ENCODE measurements around the gene ARL8A.
"Not testable (repeated sequence)": the region's sequence is repeated elsewhere in the genome, so short reads cannot be mapped to it uniquely, and the experiment has no call there.

Gene ARL8A

GRCh38 chr1:202173993-202174392 is 29.5 kb upstream of the ARL8A start:
- no peak for DNase-seq (ENCODE audit: low read depth)

GRCh38 chr1:202172015-202172355 is 27.4 kb upstream of the ARL8A start:
- no peak for DNase-seq (ENCODE audit: low read depth)

- no peak for DNase-seq (ENCODE audit: low read depth)
Measured at GRCh38 chr1:202171292-202172014, 26.9 kb upstream of the ARL8A start.

GRCh38 chr1:202170726-202171125 is 26.2 kb upstream of the ARL8A start:
- no peak for DNase-seq (ENCODE audit: low read depth)

GRCh38 chr1:202168861-202169260 is 24.3 kb upstream of the ARL8A start:
- DNase-seq (ENCODE audit: low read depth): no peak

- DNase-seq (ENCODE audit: low read depth): no peak
Measured at GRCh38 chr1:202167708-202168415, 23.3 kb upstream of the ARL8A start.

GRCh38 chr1:202167054-202167453 is 22.5 kb upstream of the ARL8A start:
- not testable (repeated sequence) for DNase-seq (ENCODE audit: low read depth)

- no peak for DNase-seq (ENCODE audit: low read depth)
Measured at GRCh38 chr1:202165942-202166843, 21.7 kb upstream of the ARL8A start.

GRCh38 chr1:202165267-202165941 is 20.9 kb upstream of the ARL8A start:
- no peak for DNase-seq (ENCODE audit: low read depth)

- no peak for DNase-seq (ENCODE audit: low read depth)
Measured at GRCh38 chr1:202164271-202165037, 19.9 kb upstream of the ARL8A start.

GRCh38 chr1:202163281-202164270 is 19.0 kb upstream of the ARL8A start:
- DNase-seq (ENCODE audit: low read depth): no peak

- no peak for DNase-seq (ENCODE audit: low read depth)
Measured at GRCh38 chr1:202162418-202163280, 18.1 kb upstream of the ARL8A start.

GRCh38 chr1:202162047-202162417 is 17.5 kb upstream of the ARL8A start:
- DNase-seq (ENCODE audit: low read depth): no peak

GRCh38 chr1:202161151-202162046 is 16.9 kb upstream of the ARL8A start:
- no peak for DNase-seq (ENCODE audit: low read depth)

GRCh38 chr1:202160377-202160940 is 15.9 kb upstream of the ARL8A start, which contains the start of gene PTPN7:
Gene PTPN7, minus strand, starts transcription at chr1:202160602. Its CDS starts 1,200 bp downstream, at chr1:202159402.
- DNase-seq (ENCODE audit: low read depth): peak; percentile 79

- DNase-seq (ENCODE audit: low read depth): peak; percentile 67
Measured at GRCh38 chr1:202159534-202160371, 15.2 kb upstream of the ARL8A start.
